Heart left ventricle (tissue), 13 donors: Measurements from ENCODE around the gene TPX2.

Source experiments
- POLR2A ChIP-seq, 2 donors: fragments of 450-650 bp; IDR thresholded peaks; one replicate each; pipeline ENCODE4 v1.6.1; 2017; ENCODE audit warnings: antibody characterized with exemption in 2 of 2, mild to moderate bottlenecking in 2 of 2, moderate library complexity in 2 of 2
- TF ChIP-seq, protein P1 (sequence below), 12 donors: fragments of 200-600 bp; sonication (generic) in 4 of 12; IDR thresholded peaks; one replicate each; pipeline versions ENCODE4 v1.5.0 to v1.8.0; 2018 to 2022; ENCODE audit warnings: antibody characterized with exemption in 12 of 12, mild to moderate bottlenecking in 5 of 12
- donor health status: ischemic (EF 13 %, LVEDD 7.1; RV severe dilation, severe dysfunction).
- donor health status: DM: no; HTN: yes; CAD: no.
- donor health status: DM: no; HTN: no; CAD: no.
- donor health status: ischemic (EF 25% LVEDD 6.9; RV normal size, moderate dysfunction).
- donor health status: ischemic (EF 25% LVEDD 5.7; RV mildly dilated, moderate dysfunction).
- donor health status: ischemic (EF 35%, LVEDD 5.7; RV mildly dilated, moderate dysfunction).
- donor health status: nonischemic (EF 11% LVEDD 7.7; RV severe dilation, severe dysfunction).
- donor health status: DM: yes; HTN: yes; CAD: no.
- donor health status: PGD.
- donor health status: ischemic (EF 29% LVEDD 5.4; RV normal size, mild dysfunction).
- donor health status: nonischemic (EF 23%, LVEDD 6.1; RV moderate dilation, normal function).

DNA sequence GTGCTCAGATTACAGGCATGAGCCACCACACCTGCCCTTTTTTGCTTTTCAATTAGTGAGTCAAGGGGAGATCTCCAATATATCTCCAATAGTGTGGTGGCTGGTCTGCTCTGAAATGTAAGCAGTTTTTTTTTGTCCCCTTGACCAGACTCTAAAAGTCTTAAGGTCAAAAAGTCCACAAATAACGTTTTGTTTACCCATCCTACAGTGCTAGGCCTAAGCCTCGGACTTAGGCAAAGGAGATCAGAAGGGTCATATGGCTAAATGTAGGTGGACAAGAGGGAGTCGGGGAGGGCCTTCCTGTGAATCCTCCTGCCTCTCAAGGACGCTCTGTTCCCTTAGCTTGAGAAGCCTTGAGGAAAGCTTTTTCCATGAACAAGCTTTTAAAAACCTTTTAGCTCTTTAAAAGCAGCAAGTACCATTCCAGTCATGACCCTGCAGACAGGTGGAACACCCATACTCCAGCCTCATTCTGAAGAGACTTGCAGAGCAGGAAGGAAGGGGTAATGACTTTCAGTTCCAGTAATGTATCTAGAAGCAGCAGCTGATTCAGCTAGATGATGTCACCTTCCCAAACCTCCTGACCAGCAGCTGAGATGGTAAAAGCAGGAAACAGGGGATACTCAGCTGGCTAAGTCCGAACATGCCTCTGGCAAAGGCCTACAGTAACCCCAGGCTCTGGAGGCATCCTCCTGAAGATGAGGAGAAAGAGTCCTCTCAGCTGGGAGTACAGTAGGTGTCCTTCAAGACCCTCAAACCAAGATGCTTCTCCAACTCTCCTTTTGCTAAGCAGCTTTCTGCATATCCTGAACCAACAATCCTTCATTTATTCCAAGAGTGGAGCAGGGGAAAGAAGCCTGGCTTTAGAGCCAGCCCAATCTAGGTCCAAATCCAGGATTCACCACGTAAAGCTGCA lies 40.0 kb upstream of the TPX2 start:
- TF ChIP-seq, protein P1, sequence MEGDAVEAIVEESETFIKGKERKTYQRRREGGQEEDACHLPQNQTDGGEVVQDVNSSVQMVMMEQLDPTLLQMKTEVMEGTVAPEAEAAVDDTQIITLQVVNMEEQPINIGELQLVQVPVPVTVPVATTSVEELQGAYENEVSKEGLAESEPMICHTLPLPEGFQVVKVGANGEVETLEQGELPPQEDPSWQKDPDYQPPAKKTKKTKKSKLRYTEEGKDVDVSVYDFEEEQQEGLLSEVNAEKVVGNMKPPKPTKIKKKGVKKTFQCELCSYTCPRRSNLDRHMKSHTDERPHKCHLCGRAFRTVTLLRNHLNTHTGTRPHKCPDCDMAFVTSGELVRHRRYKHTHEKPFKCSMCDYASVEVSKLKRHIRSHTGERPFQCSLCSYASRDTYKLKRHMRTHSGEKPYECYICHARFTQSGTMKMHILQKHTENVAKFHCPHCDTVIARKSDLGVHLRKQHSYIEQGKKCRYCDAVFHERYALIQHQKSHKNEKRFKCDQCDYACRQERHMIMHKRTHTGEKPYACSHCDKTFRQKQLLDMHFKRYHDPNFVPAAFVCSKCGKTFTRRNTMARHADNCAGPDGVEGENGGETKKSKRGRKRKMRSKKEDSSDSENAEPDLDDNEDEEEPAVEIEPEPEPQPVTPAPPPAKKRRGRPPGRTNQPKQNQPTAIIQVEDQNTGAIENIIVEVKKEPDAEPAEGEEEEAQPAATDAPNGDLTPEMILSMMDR (IDR thresholded peaks at IDR 0.05), result no peak
- no peak for TF ChIP-seq POLR2A (IDR thresholded peaks at IDR 0.05)
